NCI-H460 (cell line): ENCODE measurements around the gene ANKRD10. TPM values are rescaled to one million over a fixed set of nuclear protein-coding genes. Genes with fewer than 3 reads are reported as not detected.
"Not testable (repeated sequence)": the region's sequence is repeated elsewhere in the genome, so short reads cannot be mapped to it uniquely, and the experiment has no call there.

Experiments used
- DNase-seq: peaks from one replicate; pipeline ENCODE4 v3.0.0-alpha.2; 2016; ENCODE audit warnings: low read depth; ENCODE audit errors: extremely low read depth
- total RNA-seq: library from RNA; depleted of rRNA; stranded (reverse); fragments of >200 nt; shearing (Covaris generic); gene quantifications from 2 replicates; pipeline ENCODE4 v1.2.3, GENCODE V29; 2014

The ANKRD10 gene
- total RNA-seq, 1 experiment from 2014 or later: 51.5 TPM

DNA sequence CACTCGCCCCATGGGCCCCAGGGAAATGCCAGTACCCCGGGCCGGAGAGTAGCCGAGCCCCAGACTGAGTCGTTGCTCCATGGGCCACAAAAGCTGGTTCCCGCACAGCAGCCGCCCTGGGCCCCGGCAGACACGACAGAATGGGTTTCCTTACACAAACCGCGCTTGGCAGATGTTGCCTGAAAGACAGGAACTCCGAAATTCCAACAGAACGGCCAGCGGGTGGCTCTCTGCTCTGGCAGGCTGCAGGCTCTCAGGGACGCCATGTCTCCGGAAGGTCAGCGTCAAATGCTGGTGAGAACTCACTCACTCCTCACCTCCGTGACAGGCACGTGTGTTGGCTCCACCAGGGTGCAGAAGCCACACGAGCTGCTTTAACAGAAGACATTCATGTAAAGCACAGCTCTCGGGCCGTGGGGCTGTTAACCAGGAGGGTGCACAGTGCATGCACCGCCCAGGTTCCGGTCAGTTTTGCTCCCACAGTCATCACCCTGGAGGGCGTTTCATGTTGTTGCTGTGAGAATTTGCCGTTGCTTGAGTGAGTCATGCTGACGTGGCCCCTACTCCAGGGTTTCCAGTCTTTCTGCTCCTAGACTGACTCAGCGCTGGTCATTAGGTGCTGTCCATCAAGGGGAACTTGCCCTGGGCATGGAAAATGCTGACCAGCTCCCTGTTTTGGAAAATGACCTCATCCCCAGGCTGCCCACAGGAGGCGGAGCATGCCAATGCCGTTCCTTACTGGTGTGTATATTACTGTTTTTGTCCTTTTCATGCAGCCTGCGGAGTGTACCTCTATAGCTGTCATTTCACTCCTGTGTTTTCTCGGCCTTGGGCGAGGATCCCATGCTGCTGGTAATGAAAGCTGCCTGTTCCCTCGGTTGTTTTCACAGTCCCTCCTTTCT lies 44.8 kb downstream of the ANKRD10 start:
- peak; percentile 99 for DNase-seq

DNA sequence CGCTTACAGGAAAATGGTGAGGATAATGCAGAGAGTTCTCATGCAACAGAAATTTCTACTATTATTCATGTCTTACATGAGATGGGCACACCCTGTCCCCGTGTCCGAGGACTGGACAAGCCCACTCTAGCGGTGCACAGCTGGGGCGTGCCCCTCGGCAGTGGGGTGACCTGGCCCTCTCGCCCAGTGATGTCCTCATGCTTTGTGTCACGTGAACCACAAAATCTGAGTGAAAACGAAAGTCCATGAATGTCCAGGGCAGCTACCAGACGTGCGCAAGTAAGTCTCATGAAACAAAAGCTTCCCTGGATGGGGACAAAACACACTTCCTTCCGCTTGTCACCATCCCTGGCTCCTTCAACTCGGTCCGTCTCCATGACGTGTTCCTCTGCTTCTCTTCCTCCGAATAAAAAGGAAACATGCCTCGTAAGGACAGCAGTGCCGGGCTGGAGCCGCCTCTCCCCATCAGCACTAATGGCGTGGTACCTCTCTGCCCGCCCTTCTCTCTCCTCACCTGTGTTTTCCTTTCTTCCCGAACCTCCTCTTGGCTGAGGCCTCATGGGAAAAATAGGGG lies 45.6 kb downstream of the ANKRD10 start:
- no peak for DNase-seq

DNA sequence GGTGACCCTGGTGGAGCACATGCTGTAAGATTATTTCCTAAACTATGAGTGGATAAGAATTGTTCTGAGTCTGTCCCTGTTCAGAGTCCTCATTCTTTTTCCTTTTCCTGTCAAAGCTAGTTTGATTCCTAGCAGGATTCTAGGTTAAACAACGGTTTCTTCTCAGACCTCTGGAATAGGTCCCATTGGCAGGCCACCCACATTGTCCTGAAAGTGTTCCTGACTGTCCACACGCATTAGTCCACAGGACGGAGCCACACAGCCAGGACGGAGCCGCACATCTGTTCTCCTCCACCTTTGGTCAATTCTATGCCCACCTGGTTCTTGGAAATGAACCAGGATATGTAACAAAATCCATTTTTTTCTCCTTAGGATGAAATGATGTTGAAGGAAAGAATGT lies 46.1 kb downstream of the ANKRD10 start:
- DNase-seq: no peak

DNA sequence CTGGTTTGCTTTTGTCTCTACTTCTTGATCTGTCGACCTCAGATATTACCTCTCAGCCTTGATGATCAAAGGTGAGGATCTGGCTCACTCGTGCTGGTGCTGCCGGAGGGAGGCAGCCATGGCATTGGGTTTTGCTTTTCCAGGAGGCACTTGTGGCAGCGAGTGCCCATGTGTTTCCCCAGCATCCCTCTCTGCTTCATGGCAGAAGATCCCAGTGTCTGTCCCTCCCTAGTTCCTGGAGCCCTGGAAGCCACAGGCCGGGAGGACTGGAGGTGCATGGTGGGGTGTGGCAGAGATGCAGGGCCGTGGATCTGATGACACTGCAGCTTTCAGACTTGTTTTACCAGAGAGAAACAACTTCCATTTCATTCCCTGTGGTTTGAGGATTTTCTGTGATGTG lies 47.5 kb downstream of the ANKRD10 start:
- DNase-seq: no peak

DNA sequence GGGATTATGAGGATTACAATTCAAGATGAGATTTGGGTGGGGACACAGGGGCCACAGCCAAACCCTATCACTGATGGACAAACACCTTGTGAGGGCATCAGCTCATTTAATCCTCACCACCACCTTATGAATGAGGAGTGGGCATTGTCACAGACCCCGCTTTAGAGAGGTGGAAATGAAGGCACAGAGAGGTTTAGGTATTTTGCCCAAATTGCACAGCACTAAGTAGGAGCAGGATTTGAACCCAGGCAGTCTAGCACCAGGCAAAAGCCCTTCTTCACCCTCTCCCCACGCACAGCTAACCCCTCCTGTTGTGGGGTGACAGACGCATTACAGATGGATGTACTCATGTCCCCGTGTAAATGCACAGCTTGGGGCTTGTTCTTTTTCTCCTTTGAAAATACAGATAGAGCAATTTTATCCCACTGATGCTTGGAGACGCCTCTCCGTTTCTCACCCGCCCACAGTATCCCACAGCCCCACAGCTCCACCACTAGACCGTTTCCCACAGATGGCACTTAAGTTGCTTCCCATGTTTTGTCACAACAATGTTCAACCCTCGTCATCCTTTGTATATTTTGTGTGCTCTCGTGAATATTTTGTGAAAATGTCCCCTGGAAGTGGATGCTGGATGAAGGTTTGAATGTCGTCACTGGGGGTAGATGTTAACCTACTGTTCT lies 48.2 kb downstream of the ANKRD10 start:
- no peak for DNase-seq

DNA sequence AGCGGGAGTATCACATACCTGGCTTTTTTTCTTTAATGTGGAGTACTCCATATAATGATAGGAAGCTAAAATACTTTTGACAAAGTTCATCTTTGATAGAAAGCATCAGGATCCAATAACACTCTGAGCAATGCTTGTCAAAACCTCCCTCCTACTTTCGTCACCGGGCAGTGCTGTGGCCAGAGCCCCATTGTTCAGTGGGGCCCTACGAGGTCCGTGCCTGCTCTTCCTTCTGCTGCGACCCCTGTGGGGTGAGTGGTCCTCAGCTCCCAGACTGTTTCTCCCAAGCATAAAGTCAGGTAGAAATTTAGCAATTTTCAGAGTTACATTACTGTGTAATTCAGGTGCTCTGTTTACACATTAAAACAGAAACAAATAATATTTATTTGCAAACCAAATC lies 51.2 kb downstream of the ANKRD10 start:
- DNase-seq: no peak

DNA sequence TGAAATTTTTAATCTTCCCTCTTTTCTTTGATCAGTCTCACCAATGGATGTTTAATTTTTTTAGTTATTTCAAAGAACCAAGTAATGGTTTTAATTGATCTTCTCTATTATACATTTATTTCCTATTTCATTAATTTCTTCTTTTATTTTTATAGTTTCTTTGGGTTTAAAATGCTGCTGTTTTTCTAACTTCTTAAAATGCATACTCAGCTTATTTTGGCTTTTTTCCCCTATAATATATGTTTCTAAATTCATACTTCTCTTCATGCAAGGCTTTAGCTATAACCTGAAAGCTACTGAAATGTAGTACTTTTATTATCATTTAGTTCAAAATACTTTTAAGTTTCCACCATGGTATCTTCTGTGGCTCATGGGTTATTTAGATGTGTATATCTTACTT lies 53.9 kb downstream of the ANKRD10 start:
- no peak for DNase-seq

DNA sequence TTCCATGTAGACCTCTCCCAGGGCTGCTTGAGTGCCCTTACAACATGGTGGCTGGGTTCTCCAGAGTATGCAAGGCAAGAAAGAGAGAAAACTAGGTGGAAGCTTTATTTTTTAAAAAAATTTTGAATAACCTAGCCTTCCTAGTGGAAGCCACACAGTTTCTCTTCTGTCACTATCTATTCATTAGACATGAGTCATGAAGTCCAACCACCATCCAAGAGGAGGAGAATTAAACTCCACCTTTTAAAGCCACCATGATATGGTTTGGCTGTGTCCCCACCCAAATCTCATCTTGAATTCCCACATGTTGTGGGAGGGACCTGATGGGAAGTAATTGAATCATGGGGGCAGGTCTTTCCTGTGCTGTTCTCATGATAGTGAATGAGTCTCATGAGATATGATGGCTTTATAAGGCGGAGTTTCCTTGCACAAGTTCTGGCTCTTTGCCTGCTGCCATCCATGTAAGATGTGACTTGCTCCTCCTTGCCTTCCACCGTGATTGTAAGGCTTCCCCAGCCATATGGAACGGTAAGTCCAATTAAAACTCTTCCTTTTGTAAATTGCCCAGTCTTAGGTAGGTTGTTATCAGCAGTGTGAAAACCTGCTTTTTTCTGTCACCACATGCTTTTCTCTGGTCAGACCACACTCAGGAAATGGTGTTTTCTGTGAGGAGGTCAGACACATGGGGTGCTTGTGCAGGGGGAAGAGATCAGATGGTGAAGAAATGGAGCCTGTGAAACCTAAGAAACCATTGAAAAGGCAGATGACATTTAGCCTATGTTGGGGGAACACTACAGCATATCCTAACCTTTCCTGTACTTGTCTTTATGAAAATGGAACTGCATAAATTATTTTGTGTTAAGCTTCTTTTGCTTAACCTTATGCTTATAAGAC lies 57.7 kb downstream of the ANKRD10 start:
- DNase-seq: no peak

DNA sequence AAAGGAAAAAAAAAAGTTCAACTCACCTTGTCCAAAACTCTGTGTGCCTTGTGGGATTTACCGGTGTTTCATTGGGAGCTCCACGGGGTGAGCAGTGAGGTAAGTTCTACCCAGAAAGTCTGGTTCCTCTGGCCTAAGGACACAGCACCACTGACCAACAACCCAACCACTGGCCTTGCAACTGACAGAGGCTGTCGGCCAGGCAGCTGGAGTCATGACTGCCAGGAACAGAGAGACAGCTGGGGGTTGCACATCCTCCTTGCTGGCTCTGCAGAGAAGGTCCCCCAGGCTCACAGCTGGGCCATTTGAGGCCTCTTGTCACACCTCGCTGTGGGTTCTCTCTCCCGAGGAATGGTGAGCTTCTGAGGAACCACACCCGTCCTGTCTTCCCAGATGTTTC lies 59.5 kb downstream of the ANKRD10 start:
- no peak for DNase-seq

DNA sequence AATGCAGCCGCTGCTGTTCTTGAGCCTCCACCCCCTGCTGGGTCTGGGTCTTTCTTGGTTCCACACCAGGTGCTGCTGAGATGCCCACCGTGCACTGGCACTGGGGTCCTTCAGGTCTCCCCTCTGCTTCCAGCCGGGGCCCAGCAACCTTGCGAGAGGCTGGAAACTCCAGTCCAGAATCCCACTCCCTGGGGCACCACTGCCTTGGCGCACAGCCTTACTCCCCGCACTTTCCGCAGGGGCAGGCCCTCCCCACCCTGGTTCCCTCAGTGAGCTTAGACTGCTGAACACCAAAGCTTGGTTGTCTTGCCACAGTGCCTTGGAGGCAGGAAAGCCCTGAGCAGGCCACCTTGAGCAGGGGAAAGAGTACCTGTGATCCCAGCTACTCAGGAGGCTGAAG lies 60.0 kb downstream of the ANKRD10 start:
- no peak for DNase-seq

DNA sequence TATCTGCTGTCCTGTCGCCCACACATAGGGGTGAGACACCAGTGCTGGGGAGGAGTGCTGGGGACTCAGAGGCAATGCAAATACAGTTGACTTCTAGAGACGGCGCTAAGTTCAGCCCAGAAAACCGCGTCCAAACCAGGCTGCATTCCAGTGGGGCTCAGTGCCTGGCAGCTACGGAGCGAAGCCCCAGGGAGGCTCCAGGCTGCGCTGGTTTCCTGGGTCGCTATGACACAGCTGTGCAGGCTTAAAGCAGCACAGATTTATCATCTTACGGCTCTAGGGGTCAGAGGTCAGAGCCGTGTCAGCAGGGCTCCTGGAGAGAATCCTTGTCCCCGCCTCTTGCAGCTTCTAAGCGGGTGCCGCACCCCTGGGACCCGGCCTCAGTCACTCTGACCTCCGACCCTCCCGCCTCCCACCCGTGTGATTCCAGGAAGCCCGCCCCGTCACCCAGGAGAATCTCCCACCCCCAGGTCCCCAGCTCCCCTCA lies 61.6 kb downstream of the ANKRD10 start:
- no peak for DNase-seq

DNA sequence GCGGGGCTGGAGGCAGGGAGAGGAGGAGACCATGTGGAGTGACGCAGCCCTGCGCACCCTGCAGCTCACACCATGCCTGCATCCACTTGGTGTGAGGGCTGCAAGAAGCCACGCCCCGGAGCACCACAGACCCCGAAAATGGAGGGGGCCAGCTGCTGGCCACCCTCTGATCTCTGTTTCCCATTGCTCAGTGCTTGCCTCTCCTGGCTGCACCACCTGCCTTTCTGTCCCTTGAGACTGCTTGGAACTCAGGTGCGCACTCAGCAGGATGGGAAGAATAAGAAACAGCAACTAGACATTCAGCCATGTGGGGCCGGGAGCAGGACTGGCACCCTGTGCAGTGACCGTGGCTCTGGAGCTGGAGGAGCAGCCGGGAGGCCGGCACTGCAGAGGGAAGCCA lies 64.0 kb downstream of the ANKRD10 start:
- DNase-seq: no peak

DNA sequence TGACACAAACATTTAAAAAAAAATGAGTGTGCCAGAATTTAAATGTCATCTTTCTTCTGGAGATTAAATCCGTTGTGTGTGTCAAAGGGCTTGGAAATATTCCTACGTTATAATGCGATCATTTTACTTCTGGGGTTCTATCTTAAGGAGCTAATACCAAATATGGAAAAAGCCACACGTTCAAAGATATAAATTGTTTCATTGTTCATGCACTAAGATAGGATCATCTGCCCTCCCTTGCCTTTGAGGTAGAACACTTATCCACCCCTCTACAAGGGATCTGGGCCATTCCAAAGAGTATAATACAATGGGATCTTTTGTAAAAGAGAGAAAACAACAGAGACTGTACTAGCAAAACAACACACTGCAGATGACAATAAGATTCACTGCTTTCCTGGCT lies 64.9 kb downstream of the ANKRD10 start:
- no peak for DNase-seq

DNA sequence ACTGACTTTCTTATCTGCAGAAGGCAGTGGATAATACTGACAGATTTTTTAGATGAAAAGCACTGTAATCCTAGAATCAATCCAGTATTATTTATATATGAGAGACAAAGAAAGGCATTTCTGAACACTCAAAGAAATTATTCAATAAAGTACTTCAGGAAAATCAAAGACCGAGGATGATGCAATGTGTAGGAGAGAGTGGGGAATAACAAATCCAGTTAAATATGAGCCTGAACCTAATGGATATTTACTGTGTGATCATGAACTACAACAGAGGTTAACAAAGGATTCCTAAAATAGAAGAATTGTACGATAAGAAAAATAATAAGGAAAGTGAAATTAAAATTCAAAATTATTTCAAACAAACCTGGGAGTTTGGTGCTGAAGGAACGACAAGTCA lies 69.3 kb downstream of the ANKRD10 start:
- DNase-seq: no peak

DNA sequence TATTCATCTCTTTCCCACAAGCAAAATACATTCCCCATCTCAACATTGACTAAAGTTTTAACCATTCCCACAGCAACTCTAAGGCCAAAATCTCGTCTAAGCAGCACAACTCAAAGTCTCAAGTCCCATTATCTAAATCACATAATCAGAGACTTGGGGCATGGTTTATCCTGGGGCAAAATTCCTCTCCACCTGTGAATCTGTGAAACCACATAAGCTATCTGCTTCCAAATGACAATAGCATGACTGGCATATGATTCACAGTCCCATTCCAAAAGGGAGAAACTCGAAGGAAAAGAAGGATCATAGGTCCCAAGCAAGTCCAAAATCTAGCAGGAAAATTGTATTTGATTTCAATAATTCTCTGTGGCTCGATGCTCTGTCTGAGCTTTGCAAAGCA lies 73.0 kb downstream of the ANKRD10 start:
- DNase-seq: no peak

DNA sequence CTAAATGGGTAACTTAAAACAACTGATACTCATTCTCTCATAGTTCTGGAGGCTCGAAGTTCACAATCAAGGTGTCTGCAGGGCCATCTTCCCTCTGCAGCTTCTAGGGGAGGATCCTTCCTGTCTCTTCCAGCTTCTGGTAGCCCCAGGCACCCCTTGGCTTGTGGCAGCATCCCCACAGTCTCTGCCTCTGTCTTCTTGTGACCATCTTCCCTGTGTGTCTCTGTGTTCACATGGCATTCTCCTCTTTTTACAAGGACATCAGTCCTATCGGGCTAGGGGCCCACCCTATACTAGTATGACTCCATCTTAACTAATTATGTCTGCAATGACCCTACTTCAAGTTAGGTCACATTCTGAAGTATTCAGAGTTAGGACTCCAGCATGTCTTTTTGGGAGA lies 73.5 kb downstream of the ANKRD10 start:
- DNase-seq: no peak

DNA sequence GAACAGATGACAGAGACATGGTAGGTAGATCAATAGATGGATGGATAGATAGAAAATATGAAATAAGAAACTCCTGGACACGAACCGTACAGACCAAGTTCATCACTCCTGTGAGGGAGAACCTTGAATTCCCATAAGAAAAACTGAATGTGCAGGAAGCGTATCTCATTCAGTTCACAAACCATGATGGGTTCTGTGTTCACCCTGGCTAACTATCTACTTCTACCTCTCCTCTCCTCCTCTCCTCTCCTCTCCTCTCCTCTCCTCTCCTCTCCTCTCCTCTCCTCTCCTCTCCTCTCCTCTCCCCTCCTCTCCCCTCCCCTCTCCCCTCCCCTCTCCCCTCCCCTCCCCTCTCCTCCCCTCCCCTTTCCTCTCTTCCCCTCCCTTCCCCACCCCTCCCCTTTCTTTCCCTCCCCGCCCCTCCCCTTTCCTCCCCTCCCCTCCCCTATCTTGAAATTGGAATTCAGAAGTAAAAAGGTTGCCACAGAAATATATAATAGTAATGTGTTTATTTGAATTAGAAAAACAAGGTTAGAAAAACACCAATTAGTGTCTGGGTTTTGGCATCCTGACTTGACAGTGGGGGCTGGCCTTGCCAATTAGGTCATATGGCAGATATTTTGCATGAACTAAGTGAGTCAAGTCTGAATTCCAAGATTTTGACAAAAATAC lies 75.9 kb downstream of the ANKRD10 start:
- no peak for DNase-seq

DNA sequence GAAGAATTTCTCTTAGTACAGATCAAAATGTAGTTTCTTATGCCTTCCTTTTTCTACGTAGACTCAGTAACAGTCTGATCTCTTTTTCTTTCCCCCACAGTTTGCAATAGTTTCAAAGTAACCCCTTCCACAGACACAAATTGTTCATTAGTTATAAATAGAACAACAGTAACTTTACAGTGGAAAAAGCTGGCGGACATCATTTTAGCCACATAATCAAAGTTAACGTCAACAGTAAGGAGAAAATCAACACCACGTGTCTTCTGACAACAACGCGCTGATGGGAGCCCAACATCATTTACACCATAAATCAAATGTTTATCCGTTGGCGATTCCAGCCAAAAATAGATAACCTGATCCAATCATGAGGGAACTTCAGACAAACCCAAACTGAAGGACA lies 76.8 kb downstream of the ANKRD10 start:
- no peak for DNase-seq

DNA sequence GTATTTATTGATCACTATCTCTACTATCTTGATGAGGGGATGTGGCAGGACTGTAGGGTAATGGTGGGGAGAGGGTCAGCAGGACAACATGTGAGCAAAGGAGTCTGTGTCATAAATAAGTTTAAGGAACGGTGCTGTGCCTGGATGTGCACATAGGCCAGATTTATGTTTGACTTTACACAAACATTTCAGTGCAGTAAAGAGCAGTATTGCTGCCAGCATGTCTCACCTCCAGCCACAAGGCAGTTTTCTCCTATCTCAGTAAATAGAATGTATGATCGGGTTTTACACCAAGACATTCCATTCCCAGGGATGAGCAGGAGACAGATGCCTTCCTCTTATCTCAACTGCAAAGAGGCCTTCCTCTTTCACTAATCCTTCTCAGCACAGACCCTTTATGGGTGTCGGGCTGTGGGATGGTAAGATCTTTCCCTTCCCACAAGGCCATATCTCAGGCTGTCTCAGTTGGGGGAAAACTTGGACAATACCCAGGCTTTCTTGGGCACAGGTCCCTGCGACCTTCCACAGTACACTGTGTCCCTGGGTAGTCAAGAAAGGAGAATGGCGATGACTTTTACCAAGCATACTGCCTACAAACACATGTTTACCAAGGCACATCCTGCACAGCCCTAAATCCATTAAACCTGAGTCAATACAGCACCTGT lies 77.3 kb downstream of the ANKRD10 start:
- DNase-seq: not testable (repeated sequence)

DNA sequence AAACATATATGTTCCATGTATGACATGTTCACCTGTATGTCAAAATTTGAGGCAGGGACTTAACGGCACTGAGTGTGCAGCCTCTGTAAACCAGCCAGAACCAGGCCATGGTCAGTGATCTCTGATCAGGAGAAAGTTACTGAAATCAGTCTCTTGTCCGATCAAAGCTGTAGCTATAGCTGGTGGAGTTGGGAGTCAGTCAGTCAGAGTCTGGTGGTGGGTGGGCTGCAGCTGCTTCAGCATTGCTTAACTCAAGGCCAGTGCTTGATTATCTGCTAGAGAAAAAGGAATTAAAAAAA lies 78.3 kb downstream of the ANKRD10 start:
- DNase-seq: no peak
